Liver (tissue), 9 donors: Measurements from ENCODE around the gene EVC. TPM values are rescaled to one million over a fixed set of nuclear protein-coding genes. Genes with fewer than 3 reads are reported as not detected.
A peak's percentile ranks its signal among the peaks of the same experiment; 100 is the strongest.

ENCODE experiments used
- DNase-seq: peaks from one replicate; pipeline ENCODE4 v3.0.0-alpha.2; 2017; ENCODE audit warnings: low spot score
- H3K27ac ChIP-seq, 2 donors: one replicate each; pipeline ENCODE4 v1.7.0; 2013; ENCODE audit warnings: inconsistent platforms in 2 of 2, low read length in 2 of 2, control low read depth in 1 of 2, low read depth in 1 of 2, mild to moderate bottlenecking in 1 of 2
- H3K27me3 ChIP-seq, 4 donors: one replicate each; pipeline versions ENCODE4 v1.6.1 to v1.7.0; 2013; ENCODE audit warnings: low read length in 3 of 4, inconsistent platforms in 1 of 4, mild to moderate bottlenecking in 1 of 4, moderate library complexity in 1 of 4; ENCODE audit not compliant: control insufficient read depth in 4 of 4, insufficient read depth in 4 of 4
- H3K36me3 ChIP-seq, 4 donors: one replicate each; pipeline versions ENCODE4 v1.6.1 to v1.7.0; 2013; ENCODE audit warnings: low read length in 3 of 4, mild to moderate bottlenecking in 3 of 4, low read depth in 1 of 4, moderate library complexity in 1 of 4; ENCODE audit not compliant: control insufficient read depth in 4 of 4, insufficient read depth in 3 of 4
- H3K4me1 ChIP-seq, 4 donors: one replicate each; pipeline versions ENCODE4 v1.6.1 to v1.7.0; 2013; ENCODE audit warnings: low read length in 3 of 4, mild to moderate bottlenecking in 3 of 4, moderate library complexity in 1 of 4; ENCODE audit not compliant: control insufficient read depth in 4 of 4, insufficient read depth in 4 of 4
- H3K4me3 ChIP-seq, 3 donors: one replicate each; pipeline versions ENCODE4 v1.6.1 to v1.7.0; 2013; ENCODE audit warnings: low read length in 3 of 3, control low read depth in 1 of 3, low read depth in 1 of 3, mild to moderate bottlenecking in 1 of 3
- H3K9ac ChIP-seq, 2 donors: one replicate each; pipeline ENCODE4 v1.7.0; 2013; ENCODE audit warnings: low read length in 2 of 2, mild to moderate bottlenecking in 2 of 2, moderate library complexity in 2 of 2, control low read depth in 1 of 2, low read depth in 1 of 2
- H3K9me3 ChIP-seq, 4 donors: one replicate each; pipeline versions ENCODE4 v1.6.1 to v1.7.0; 2013; ENCODE audit warnings: low read length in 3 of 4; ENCODE audit not compliant: control insufficient read depth in 4 of 4
- EGR1 ChIP-seq, 2 donors: IDR thresholded peaks; 2 replicates each; pipeline ENCODE4 v1.6.1; 2016 to 2018; ENCODE audit warnings: antibody characterized with exemption in 2 of 2, low read depth in 2 of 2
- GABPA ChIP-seq, 2 donors: IDR thresholded peaks in 1 of 2; conservative IDR thresholded peaks in 1 of 2; 2 replicates each; pipeline ENCODE4 v1.6.1; 2016; ENCODE audit warnings: antibody characterized with exemption in 2 of 2, mild to moderate bottlenecking in 1 of 2, moderate library complexity in 1 of 2
- HNF4A ChIP-seq, 2 donors: conservative IDR thresholded peaks; 2 replicates each; pipeline ENCODE4 v1.6.1; 2016; ENCODE audit warnings: antibody characterized with exemption in 2 of 2, mild to moderate bottlenecking in 2 of 2
- HNF4G ChIP-seq: IDR thresholded peaks from 2 replicates; pipeline ENCODE4 v1.6.1; 2016; ENCODE audit warnings: antibody characterized with exemption
- JUND ChIP-seq, 2 donors: IDR thresholded peaks; 2 replicates each; pipeline ENCODE4 v1.6.1; 2016; ENCODE audit warnings: antibody characterized with exemption in 2 of 2
- NR2F2 ChIP-seq: IDR thresholded peaks from 2 replicates; pipeline ENCODE4 v1.6.1; 2016; ENCODE audit warnings: antibody characterized with exemption
- RAD21 ChIP-seq, 2 donors: IDR thresholded peaks; 2 replicates each; pipeline ENCODE4 v1.6.1; 2016; ENCODE audit warnings: antibody characterized with exemption in 2 of 2, mild to moderate bottlenecking in 2 of 2
- REST ChIP-seq: IDR thresholded peaks from 2 replicates; pipeline ENCODE4 v1.6.1; 2016; ENCODE audit warnings: antibody characterized with exemption, mild to moderate bottlenecking
- SP1 ChIP-seq: IDR thresholded peaks from 2 replicates; pipeline ENCODE4 v1.6.1; 2018; ENCODE audit warnings: antibody characterized with exemption, mild to moderate bottlenecking
- TAF1 ChIP-seq: conservative IDR thresholded peaks from 2 replicates; pipeline ENCODE4 v1.6.1; 2016; ENCODE audit warnings: antibody characterized with exemption, mild to moderate bottlenecking
- YY1 ChIP-seq: IDR thresholded peaks from 2 replicates; pipeline ENCODE4 v1.6.1; 2016; ENCODE audit warnings: antibody characterized with exemption, mild to moderate bottlenecking
- ZBTB33 ChIP-seq: IDR thresholded peaks from 2 replicates; pipeline ENCODE4 v1.6.1; 2016; ENCODE audit warnings: antibody characterized with exemption
- WGBS: extraction: QIAGEN DNeasy Blood & Tissue Kit; methylation state at CpG from one replicate; pipeline ENCODE4 v1.1.7; 2013; 5-methylcytosine and 5-hydroxymethylcytosine counted together
- polyA plus RNA-seq, 2 donors: library from polyadenylated mRNA; stranded (reverse) in 1 of 2; unstranded in 1 of 2; fragments of 200-250 nt in 1 of 2; fragments of >200 nt in 1 of 2; fragmentation: Nextera tagmentation in 1 of 2; extraction: Ambion mirVana in 1 of 2; gene quantifications; one replicate each; pipeline versions ENCODE4 v1.2.1 to v1.2.3, GENCODE V29; 2013 to 2015
- total RNA-seq, 2 donors: library from RNA; depleted of rRNA; stranded (reverse); fragments of >200 nt; gene quantifications; one replicate each; pipeline ENCODE4 v1.2.3, GENCODE V29; 2014
- TF ChIP-seq, protein P1 (sequence below): IDR thresholded peaks from 2 replicates; pipeline ENCODE4 v1.6.1; 2016; ENCODE audit warnings: antibody characterized with exemption
- TF ChIP-seq, protein P2 (sequence below): IDR thresholded peaks from 2 replicates; pipeline ENCODE4 v1.6.1; 2016; ENCODE audit warnings: antibody characterized with exemption
- TF ChIP-seq, protein P3 (sequence below): fragments of 150-350 bp; IDR thresholded peaks from 2 replicates; pipeline ENCODE4 v1.5.1; 2017; ENCODE audit warnings: improper control_type of control experiment, low read depth, low read length; ENCODE audit not compliant: missing input control
- donor health status: healthy.
- donor health status: healthy.
- donor health status: healthy.
- donor health status: healthy.
- donor health status: healthy.

Gene EVC
- total and polyA plus RNA-seq, 4 donors = 0.76 to 10.9 (median 3.2) TPM

DNA sequence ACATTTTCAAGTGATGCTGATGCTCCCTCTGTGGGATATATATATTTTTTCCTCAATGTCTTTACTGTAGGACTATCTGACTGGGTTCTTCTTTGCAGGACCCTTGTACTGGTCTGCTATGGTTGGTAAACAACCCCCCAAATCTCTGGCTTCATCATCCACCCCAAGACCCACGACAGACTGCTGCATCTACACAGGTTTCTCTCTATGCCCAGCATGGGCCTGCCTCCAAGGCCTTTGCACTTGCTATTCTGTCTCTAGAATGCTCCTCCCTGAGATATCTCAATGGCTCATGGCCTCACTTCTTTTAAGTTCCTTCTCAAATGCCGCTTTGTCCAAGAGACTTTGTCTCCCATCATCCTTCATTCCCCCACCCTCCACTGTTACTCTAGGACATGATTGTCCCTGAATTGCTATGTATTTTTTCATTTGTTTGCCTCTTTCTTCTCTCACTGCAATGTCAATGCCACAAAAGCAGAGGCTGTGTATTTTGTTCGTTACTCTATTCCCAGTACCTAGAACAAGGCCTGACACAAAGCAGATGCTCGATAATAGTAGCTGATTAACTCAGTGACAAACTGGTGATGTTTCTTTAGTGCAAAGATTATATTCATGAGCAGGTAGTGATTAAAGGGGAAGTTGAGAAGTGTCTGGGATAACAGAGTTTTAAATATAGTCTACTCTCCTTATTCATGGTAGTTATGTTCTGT lies 6.6 kb downstream of the EVC start:
- H3K27me3 ChIP-seq = peaks cover 0 to 2% (median 0%) of the 10 kb centered on the region in 4 donors
- no peak for DNase-seq
- TF ChIP-seq HNF4A (conservative IDR thresholded peaks at IDR 0.05) (peak in 1 of 2 donors; percentile 26), GABPA (IDR thresholded peaks at IDR 0.05 in 1 of 2, conservative IDR thresholded peaks at IDR 0.05 in 1 of 2) (no peak)
- H3K9me3 ChIP-seq = peaks cover 0 to 2% (median 0%) of the 10 kb centered on the region in 4 donors
- 47% methylated on average over 4 of the region's 4 CpGs for WGBS
- H3K9ac ChIP-seq = no peak overlapping the region
- peak overlapping the region in 1 of 2 donors; percentile 46 for H3K27ac ChIP-seq
- H3K4me1 ChIP-seq = peaks cover 0 to 15% (median 12%) of the 10 kb centered on the region in 4 donors
- H3K4me3 ChIP-seq = no peak overlapping the region
- H3K36me3 ChIP-seq = no peaks in the 10 kb centered on the region

- Histone ChIP-seq H3K27me3 (peaks cover 0 to 2% (median 0%) of the 10 kb centered on the region in 4 donors), H3K36me3 (no peaks in the 10 kb centered on the region), H3K4me1 (peaks cover 0 to 18% (median 15%) of the 10 kb centered on the region in 4 donors), H3K9ac (no peak overlapping the region), H3K27ac (no peak overlapping the region), H3K4me3 (no peak overlapping the region), H3K9me3 (no peaks in the 10 kb centered on the region)
- DNase-seq = no peak
- TF ChIP-seq YY1 = no peak
- TF ChIP-seq, protein P1, sequence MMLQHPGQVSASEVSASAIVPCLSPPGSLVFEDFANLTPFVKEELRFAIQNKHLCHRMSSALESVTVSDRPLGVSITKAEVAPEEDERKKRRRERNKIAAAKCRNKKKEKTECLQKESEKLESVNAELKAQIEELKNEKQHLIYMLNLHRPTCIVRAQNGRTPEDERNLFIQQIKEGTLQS = no peak
- TF ChIP-seq, protein P2, sequence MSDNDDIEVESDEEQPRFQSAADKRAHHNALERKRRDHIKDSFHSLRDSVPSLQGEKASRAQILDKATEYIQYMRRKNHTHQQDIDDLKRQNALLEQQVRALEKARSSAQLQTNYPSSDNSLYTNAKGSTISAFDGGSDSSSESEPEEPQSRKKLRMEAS = no peak
- TF ChIP-seq ZBTB33 = no peak
- no peak for TF ChIP-seq HNF4G
- TF ChIP-seq TAF1 = no peak
- TF ChIP-seq GABPA (IDR thresholded peaks at IDR 0.05 in 1 of 2, conservative IDR thresholded peaks at IDR 0.05 in 1 of 2) = no peak
- no peak for TF ChIP-seq JUND (IDR thresholded peaks at IDR 0.05)
- TF ChIP-seq RAD21 (IDR thresholded peaks at IDR 0.05) = no peak
- TF ChIP-seq, protein P3, sequence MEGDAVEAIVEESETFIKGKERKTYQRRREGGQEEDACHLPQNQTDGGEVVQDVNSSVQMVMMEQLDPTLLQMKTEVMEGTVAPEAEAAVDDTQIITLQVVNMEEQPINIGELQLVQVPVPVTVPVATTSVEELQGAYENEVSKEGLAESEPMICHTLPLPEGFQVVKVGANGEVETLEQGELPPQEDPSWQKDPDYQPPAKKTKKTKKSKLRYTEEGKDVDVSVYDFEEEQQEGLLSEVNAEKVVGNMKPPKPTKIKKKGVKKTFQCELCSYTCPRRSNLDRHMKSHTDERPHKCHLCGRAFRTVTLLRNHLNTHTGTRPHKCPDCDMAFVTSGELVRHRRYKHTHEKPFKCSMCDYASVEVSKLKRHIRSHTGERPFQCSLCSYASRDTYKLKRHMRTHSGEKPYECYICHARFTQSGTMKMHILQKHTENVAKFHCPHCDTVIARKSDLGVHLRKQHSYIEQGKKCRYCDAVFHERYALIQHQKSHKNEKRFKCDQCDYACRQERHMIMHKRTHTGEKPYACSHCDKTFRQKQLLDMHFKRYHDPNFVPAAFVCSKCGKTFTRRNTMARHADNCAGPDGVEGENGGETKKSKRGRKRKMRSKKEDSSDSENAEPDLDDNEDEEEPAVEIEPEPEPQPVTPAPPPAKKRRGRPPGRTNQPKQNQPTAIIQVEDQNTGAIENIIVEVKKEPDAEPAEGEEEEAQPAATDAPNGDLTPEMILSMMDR = no peak
- no peak for TF ChIP-seq SP1
- TF ChIP-seq REST = no peak
- TF ChIP-seq EGR1 (IDR thresholded peaks at IDR 0.05; ENCODE audit: low read depth in 2 of 2) = no peak
- no peak for TF ChIP-seq NR2F2
- WGBS = 61% methylated on average over 4 of the region's 4 CpGs
Observed at GRCh38 chr4:5718411-5718810, 7.4 kb downstream of the EVC start.
